H1 (cell line): ENCODE measurements around the gene BCAM. TPM values are rescaled to one million over a fixed set of nuclear protein-coding genes. Genes with fewer than 3 reads are reported as not detected.
A peak's percentile ranks its signal among the peaks of the same experiment; 100 is the strongest.

Experiments
- TAF1 ChIP-seq: IDR thresholded peaks from 2 replicates; pipeline ENCODE4 v1.6.1; 2011; ENCODE audit warnings: mild to moderate bottlenecking, low read depth, low read length
- YY1 ChIP-seq: IDR thresholded peaks from 2 replicates; pipeline ENCODE4 v1.6.1; 2011; ENCODE audit warnings: low read depth, mild to moderate bottlenecking, low read length
- polyA plus RNA-seq, 7 experiments: library from polyadenylated mRNA; depleted of rRNA in 3 of 7; stranded (reverse) in 5 of 7; unstranded in 2 of 7; fragments of >200 nt in 5 of 7; fragments of 200-250 nt in 2 of 7; gene quantifications; 1 replicate in 5 of 7; 2 replicates in 1 of 7; 4 replicates in 1 of 7; pipeline versions ENCODE4 v1.2.1 to v1.2.3, GENCODE V29; 2011 to 2013; ENCODE audit warnings: missing spikeins in 2 of 7, mixed read lengths in 2 of 7
- total RNA-seq: library from RNA; stranded (reverse); fragmentation: NEBNext Ultra II Directional; extraction: Animal tissue kit (Norgen Biotek cat#: 25700); gene quantifications from 2 replicates; pipeline ENCODE4 v1.2.1, GENCODE V29; 2021

Gene BCAM
- total and polyA plus RNA-seq, 2 of the 8 experiments (the other 6 are each of a cell fraction or from before 2014, with no cell fraction given), result 32.5 to 81.4 TPM

DNA sequence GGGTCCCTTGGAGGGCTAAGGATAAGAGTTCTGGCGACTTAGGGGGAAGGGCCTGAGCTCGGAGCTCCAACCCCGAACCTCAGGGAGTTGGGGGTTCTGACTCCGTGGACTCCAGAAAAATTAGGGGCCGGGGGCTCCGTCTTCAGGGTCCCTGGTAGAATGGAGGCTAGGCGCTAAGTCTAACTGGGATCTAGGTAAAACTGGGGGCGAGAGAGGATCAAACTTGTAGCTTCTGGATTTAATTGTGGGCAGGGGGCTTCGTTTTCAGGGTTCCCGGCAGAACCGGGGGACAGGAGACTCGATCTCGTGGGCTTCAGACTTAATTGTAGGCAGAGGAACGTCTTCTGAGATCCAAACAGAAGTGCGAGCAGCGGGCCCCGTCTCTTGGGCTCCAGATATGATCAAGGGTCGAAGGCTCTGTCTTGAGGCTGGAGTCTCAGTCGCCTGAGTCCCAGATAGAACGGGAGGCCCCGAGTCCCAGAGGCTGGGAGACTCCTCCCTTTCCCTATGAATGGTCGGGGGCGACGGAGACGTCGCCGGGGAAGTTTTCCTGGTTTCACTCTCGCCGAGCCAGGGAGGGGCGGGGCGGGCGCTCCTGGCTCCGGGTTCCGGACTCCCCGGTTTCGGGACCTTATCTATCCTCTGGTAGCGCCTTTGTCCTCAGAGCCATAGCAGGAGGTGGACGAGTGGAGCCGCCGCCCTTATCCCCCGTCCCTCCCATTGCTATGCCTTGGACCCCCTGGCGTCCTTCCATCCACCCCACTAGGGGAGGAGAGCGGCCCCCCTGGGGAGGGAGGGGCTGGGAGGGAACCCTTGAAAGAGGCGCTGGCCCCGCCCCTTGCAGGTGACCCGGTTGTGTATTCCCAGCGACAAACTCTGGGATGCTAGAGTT, 38.5 kb downstream of the BCAM start (continued):
- TF ChIP-seq YY1, result no peak
- peak; percentile 62; the same call in 1 of the 2 replicates for TF ChIP-seq TAF1
